ENCODE measurements around the gene EMC10.
"Not testable (repeated sequence)": the region's sequence is repeated elsewhere in the genome, so short reads cannot be mapped to it uniquely, and the experiment has no call there.

Gene EMC10

DNA sequence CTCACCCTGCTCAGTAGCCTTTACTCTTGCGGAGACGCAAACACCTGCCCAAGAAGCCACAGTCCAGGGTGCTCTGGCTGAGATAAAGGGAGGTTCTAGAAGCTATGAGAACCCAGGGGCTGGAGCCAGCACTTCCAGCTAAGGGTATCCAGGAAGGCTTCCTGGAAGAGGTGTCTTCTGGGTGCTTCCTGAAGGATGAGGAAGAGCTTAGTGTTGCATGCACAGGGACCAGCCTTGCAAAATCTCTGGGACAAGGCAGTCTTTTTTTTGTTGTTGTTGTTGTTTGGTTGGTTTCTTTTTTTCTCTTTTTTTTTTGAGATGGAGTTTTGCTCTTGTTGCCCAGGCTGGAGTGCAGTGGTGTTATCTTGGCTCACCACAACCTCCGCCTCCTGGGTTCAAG is 23.1 kb upstream of the EMC10 start:
- no peak for DNase-seq

DNA sequence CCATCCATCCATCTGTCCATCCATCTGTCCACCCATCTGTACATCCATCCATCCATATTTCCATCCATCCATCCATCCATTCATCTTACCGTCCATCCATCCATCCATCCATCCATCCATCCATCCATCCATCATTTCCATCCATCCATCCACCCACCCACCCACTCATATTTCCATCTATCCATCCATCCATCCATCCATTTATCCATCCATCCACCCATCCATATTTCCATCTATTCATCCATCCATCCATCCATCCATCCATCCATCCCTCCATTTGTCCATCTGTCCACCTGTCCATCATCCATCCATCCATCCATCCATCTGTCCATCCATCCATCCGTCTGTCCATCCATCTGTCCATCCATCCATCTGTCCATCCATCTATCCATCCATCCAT is 20.3 kb upstream of the EMC10 start:
- no peak for DNase-seq

DNA sequence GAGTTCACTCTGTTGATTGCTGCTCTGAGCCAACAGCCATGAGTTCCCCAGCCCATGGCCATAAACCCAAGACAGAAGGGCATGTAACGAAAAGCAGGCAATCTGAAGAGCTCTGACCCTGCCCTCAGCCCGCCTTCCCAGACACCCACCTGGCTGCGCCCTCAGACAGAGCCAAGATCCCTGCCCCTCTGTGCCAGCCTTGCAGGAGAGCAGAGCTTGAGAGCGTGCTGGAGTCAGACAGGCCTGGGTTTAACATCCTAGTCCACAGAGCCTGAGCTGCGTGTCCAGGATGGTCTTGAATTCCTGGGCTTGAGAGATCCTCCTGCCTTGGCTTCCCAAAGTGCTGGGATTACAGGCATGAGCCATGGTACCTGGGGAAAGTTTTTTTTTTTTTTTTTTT is 19.0 kb upstream of the EMC10 start:
- no peak for DNase-seq

DNA sequence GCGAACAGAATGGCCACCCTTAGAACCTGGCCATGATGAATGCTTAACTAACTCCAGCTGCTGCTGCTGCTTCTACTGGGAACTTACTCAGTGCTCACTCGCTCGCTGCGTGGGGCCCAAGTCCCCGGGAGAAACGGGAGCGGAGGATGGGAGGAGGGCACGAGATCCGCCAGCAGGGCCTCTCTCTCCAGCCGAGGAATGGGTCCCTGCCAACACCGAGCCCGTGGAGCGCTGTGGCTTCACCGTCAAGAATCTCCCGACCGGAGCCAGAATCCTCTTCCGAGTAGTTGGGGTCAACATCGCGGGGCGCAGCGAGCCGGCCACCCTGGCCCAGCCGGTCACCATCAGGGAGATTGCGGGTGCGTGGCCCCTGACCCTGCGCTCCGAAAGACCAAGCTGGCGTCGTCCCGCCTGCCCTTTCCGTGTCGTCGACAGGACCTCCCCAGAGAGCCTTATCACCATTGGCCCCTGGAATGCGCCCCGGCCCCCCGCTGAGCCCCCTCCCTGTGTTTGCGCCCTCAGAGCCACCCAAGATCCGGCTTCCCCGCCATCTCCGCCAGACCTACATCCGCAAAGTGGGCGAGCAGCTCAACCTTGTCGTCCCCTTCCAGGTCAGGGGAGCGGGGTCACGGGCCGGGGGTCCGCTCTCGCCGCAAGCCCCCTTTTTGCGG is 17.8 kb upstream of the EMC10 start:
- no peak for DNase-seq

DNA sequence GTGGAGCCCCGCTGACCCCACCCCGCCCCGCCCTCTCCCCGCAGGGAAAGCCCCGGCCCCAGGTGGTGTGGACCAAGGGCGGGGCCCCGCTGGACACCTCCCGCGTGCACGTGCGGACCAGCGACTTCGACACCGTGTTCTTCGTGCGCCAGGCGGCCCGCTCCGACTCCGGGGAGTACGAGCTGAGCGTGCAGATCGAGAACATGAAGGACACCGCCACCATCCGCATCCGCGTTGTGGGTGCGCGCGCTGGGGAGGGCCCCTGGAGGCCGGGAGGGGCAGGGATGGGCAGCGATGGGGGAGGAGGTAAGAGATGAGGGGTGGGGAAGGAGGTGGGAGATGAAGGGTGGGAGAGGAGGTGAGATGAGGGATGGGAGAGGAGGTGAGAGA is 17.2 kb upstream of the EMC10 start:
- no peak for DNase-seq

DNA sequence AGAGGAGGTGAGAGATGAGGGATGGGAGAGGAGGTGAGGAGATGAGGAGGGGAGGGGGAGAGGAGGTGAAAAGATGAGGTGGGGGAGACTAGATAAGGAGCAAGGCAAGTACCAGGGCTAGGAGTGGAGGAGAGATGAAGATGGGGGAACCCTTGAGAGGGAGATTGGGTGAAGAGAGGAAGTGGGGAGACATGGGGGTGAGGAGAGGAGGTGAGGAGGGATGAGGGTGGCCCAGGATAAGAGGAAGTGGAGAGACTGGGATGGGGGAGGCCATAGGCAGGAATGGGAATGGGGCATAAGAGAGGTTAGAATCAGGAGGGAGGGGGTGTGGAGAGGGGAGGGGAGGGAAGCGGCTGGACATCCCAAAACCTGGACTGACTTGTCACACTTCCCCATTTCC is 16.7 kb upstream of the EMC10 start:
- DNase-seq: no peak

DNA sequence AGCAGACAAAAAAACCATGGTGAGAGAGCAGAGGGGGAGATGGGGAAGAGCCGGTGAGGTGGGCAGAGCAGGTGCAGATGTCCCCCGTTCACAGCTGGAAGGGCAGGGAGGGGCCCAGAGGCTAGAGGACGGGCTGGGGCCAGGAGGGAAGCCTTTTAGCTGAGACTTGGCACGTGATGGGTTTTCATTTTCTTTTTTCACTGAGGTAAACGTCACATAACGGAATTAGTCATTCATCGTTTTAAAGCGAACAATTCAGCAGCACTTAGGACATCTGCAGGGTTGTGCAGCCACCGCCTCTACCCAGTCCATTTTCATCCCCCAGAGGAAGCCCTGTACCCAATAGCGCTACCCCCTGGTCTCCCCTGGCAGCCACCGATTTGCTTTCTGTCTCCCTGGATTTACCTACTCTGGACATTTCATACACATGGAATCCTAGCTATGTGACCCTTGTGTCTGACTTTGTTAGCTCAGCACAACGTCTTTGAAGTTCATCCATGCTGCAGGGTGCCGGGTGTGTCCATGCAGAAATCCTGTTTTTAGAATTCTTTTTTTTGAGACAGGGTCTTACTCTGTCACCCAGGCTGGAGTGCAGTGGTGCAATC is 16.0 kb upstream of the EMC10 start:
- DNase-seq: no peak

DNA sequence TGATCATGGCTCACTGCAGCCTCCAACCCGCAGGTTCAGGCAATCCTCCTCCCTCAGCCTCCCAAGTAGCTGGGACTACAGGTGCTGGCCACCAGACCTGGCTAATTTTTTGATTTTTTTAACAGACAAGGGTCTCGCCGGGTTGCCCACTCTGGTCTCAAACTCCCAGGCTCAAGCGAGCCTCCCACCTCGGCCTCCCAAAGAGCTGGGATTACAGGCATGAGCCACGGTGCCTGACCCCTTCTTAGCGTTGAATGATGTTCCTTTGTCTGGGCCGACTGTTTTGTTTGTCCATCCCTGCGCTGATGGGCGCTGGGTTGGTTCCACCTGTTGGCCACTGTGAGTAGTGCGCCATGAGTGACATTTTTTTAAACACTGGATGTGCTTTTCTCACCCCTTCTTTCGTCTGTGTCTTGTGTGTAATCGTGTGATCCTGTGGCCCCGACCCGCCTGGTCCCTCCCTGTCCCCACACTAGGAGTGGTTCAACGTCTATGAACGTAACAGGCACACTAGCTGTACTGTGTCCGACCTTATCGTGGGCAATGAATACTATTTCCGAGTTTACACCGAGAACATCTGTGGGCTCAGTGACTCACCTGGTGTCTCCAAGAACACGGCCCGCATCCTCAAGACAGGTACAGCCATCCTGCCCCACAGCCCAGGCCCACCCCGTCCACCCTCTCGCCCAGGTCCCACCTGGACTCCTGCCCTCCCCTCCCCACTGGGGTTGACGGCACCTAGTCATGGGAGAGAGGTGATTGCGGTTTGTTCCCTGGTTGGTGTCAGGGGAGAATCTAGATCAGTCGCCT is 15.0 kb upstream of the EMC10 start:
- no peak for DNase-seq

DNA sequence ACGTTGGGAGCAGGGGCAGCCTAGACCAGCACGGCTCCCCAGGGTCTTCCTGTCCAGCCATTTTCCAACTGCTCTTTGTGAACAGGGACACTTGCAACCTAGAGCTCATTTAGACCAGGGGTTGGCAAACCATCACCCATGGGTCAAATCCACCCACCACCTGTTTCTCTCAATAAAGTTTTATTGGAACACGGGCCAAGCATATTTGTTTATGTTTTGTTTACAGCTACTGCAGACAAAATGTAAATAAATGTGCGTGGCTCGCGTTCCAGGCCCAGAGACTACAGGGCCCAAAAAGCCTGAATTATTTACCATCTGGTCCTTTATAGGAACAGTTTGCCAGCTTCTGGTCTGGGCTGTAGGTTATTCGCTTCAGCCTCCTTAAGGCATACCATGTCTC is 13.3 kb upstream of the EMC10 start:
- no peak for DNase-seq

DNA sequence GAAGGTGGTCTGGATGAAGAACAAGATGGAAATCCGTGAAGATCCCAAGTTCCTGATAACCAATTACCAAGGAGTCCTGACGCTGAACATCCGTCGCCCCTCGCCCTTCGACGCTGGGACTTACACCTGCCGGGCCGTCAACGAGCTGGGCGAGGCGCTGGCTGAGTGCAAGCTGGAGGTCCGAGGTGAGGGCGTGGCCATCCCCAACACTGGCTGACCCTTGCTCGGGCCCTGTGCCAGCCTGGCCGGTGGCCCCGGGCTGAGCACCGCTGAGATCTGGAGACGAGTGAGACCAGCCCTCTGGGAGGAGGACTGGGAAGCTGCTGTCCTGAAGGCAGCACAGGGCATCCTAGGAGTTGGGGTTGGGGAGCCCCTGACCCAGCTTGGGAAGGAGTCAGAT is 12.0 kb upstream of the EMC10 start:
- no peak for DNase-seq

DNA sequence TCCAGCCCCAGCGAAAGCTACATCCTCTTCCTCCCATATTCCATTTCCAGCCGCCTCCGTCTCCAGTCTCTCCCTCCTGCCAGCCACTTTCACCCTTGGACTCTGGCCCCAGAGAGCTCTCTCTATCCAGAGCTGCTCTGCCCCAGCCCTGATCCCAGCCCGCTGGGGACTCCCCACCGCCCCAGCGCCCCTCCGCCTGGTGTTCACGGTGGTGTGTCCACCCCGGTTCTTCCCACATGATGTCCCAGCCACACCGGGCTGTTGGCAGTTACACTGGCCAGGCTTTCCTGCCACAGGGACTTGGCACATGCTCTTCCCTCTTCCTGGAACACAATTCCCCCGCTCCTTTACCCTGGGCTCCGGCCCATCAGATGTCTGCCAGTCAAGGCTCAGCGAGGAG is 11.3 kb upstream of the EMC10 start:
- DNase-seq: no peak

DNA sequence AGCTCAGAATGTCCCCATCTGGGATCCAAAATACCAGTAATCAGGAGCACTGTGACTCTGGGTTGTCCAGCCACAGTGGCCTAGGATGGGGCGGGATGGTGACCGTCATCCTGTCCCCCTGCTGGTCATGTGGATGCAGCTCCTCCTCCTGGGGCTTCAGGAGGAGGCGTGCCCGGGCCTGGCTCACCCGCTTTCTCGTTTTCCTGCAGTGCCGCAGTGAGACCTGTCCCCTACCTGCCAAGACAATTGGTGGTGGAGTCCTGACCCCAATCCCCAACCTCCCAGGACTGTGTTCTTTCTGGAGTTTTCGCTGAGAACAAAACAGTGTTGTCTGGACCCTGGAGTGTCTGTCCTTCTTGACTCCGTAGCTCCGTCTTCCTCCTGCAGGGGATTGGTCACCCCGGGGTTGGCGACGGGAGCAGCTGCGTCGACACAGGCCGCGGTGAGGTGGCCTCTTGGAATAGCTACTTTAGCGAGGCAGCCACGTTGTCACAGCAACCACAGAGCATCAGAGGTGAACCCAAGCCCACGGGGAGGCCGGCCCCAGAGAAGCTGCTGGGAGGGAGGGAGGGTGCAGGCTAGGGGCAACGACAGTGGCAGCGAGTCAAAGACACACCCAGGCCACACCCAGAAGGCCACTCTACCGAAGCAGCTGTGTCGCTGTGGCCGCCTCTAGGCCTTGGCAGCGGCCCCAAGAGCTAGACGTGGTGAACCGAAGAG is 10.2 kb upstream of the EMC10 start:
- DNase-seq: no peak

DNA sequence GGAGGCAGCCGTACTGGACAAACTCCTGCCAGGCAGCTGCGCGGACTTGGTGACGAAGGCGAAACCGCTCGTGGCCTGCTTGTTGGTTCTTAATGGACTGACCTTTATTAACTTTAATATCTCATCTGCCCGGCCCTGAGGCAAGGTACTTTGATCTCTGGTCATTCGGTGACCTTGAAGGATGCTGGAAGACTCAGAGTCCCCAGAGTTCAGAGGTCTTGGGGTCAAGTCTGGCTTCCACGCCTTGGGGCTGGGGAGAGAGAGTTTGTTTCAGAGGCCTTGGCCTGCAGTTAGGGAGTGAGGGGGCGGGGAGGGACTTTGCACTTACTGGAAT is 9.6 kb upstream of the EMC10 start:
- DNase-seq: no peak

DNA sequence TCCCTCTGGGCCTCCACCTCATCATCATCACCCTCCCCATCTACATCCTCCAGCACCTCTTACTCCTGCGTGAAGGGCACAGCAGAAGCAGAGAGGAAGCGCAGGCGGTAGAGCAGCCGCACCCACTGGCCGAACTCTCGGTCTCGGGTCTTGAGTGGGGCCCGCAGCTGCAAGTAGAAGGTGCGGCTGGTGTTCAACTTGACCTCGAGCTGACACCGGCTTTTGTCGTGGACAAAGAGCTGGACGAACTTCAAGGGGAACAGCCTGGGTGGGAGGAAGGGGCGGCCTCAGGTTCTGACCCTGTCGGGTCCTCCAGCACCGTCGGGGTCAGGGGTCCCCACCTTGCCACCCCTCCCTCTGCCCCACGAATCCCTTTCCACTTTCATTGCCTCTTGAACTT is 8.7 kb upstream of the EMC10 start:
- DNase-seq: no peak

DNA sequence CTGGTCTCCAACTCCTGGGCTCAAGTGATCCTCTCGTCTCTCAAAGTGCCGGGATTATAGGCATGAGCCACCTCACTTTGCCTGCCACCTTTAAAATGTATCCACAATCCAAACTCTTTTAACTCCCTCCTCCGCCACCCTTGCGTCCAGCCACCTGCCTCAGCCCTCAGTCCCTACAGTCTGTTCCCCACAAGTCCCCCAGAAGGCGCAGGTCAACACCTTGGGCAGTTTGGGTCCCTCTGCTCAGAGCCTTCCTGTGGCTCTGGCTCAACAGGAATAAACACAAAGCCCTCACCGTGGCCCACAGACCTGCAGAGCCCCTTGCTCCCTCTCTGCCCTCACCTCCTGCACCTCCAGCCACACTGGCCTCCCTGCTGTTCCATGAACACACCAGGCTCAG is 7.5 kb upstream of the EMC10 start:
- no peak for DNase-seq

DNA sequence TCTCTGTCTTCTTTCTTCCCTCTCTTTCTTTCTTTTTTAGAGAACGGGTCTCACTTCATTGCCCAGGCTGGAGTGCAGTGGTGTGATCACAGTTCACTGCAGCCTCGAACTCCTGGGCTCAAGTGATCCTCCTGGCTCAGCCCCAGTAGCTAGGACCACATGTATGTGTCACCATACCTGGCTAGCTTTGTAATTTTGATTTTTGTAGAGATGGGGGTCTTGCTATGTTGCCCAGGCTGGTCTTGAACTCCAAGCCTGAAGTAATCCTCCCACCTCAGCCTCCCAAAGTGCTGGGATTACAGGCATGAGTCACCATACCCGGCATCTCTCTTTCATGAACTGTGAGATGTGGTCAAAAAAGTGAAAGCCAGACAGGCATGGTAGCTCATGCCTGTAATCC is 3.0 kb upstream of the EMC10 start:
- DNase-seq: not testable (repeated sequence)

DNA sequence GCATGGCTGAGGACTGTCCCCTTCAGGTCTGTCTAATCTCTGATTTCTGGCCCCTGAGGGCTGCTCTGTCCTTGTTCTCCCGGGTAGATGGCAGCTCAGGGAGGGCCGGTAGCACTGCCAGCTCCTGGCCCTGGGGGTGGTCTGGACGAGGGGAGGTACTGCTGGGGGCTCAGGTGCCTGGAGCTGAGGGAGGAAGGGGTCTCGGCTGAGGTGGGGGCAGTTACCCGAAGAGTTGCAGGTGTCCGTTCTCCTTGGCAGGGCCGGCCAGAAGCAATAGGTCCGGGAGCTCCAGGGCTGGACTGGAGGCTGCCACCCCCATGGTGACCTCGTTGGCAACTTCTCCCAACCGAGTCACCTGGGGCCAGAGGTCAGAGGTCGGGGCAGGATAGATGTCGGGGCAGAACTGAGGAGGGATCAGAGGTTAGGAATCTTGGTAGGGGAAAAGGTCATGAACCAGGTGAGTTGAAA is 1.2 kb upstream of the EMC10 start:
- DNase-seq: no peak

DNA sequence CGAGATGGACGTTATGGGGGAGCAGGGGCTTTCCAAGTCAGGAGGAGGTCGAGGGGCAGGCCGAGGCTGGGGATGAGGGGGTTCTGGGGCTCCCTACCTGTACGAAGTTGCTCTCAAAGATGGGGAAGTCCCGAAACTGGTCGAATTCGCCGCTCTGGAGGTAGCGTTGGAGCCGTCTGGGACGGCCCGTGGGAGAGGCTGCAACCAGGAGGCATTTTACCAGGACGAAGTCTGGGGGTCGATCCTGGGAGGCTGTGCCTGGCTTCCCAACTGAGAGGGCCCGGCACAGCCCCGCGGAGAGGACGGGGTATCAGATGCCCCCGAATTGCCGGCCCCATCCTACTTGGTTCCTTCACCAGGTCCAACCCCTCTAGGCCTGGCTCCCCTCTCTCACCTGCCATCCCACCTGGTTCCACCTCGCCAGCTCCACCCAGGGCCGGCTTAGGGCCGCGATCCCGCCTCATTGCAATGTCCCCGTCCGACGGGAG is 527 bp upstream of the EMC10 start:
- DNase-seq: no peak

DNA sequence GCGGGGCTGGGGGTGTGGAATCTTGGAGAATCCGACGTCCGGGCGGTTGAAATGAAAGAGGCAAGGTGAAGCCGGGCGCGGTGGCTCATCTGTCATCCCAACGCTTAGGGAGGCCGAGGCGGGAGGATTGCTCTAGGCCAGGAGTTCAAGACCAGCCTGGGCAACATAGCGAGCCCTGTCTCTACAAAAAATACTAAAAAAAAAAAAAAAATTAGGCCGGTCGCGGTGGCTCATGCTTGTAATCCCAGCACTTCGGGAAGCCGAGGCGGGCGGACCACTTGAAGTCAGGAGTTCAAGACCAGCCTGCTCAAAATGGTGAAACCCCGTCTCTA is 566 bp downstream of the EMC10 start:
- no peak for DNase-seq

DNA sequence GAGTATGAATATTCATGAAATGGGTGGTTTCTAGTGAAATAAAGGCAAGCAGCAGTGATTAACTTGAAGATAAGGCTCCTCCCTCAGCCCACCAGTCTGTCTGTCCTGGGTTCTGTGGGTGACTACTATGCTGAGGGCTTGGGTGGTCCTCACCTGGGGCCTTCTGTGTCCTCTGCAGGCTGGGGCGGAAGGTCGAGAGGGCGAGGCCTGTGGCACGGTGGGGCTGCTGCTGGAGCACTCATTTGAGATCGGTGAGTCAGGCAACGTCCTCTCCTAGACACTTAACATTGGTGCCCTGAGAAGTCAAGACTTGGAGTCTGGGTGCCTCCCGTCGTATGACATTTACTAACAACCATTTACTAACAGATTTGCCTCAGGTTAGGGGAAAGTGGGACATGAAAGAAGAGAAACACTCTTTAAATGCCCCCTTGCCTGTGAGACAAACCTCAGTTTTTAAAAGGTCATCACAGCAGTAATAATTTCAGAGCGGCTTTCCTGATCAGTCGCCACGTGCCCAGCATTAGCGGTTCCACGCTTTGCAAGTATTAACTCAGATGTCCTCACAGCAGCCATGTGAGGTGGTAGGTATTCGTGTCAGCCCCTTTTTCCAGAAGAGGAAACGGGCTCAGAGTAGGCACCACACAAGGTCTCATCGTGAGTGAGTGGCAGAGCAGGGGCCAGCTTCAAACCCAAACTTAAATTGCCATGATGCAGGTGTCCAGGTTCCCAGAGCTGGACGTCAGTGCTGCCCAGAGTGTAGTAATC is 1.6 kb downstream of the EMC10 start:
- no peak for DNase-seq

DNA sequence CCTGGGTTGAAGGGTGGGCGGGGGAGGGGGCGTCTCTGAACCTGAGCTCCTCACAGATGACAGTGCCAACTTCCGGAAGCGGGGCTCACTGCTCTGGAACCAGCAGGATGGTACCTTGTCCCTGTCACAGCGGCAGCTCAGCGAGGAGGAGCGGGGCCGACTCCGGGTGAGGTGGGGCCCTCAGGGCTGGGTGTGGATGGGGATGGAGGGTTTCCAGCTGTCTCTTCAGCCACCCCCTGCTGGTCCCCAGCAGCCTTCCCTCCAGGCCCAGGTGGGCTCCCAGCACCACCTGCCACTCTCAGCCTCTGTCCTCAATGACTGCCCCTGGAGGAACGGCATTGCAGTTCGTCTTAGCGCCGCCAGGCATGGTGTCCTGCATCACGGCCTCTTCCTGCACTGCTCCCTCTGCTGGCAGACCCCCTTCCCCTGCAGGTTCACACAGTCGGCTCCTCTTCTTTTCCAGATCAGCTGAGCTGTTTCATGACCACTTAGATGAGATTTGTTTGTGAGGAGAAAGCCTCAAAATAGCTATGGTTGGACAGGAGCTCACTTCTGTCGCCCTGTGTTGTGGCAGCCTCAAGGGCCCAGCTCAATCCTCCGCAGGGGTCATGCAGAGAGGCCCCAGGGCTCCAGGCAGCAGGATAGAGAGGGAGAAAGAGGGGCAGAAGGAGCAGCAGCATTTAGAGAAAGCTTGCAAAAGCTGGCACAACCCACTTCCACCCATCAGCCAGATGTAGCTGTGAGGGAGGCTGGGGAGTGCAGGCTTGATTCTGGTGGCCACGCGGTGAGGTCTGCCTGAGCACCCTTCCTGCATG is 2.8 kb downstream of the EMC10 start:
- no peak for DNase-seq

DNA sequence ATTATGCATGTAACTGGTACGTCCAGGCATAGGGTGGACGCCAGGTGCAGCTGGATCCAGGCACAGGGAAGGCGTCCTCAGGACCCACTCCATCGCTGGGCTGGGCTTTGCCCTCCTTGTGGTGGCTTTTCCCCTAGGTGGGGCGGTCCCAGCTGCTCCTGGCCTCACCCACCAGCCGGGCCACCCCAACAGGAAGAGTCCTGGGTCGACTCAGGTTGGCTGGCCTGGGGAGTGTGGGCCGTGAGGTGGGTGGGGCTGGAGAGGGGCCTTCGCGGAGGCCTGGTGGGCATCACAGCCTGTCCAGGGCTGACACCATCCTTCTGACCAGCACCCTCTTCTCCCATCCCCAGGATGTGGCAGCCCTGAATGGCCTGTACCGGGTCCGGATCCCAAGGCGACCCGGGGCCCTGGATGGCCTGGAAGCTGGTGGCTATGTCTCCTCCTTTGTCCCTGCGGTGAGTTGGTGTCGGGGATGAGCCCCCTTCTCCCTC is 3.5 kb downstream of the EMC10 start:
- DNase-seq: no peak

Measured in GOT3 (cell line).